ENCODE results near the gene UIMC1. TPM values are rescaled to one million over a fixed set of nuclear protein-coding genes. Genes with fewer than 3 reads are reported as not detected.

UIMC1 gene
- total and polyA plus RNA-seq, 2 of the 4 experiments (the other 2 are of a cell fraction): 19.5 to 27.6 TPM

- Histone ChIP-seq H4K8ac (ENCODE audit: low read depth in 2 of 2, low read length in 2 of 2) (no peak overlapping the region), H3K14ac (replicated peaks; ENCODE audit: low read depth, low read length) (no peak overlapping the region), H3K56ac (ENCODE audit: extremely low read depth, insufficient read depth, low read length) (no peak overlapping the region), H3K36me3 (ENCODE audit: control insufficient read depth, insufficient read depth, low read length) (peaks cover 24% of the 10 kb centered on the region), H3K4me2 (ENCODE audit: low read depth, low read length) (no peak overlapping the region), H3K4me3 (ENCODE audit: insufficient read depth, low read depth, low read length) (no peak overlapping the region), H3K4ac (ENCODE audit: low read depth, low read length) (no peak overlapping the region), H2AK5ac (ENCODE audit: low read depth, low read length) (no peak overlapping the region), H4K91ac (ENCODE audit: insufficient read depth, low read depth, low read length) (no peak overlapping the region), H2BK15ac (ENCODE audit: low read depth, low read length) (no peak overlapping the region), H2AK9ac (replicated peaks; ENCODE audit: low read depth, low read length, poor library complexity) (no peak overlapping the region), H3K9ac (ENCODE audit: low read depth, low read length) (no peak overlapping the region), H4K20me1 (ENCODE audit: insufficient read depth, low read length) (no peaks in the 10 kb centered on the region; the same call in 1 of the 2 replicates), H3K4me1 (ENCODE audit: control insufficient read depth, insufficient read depth, low read length) (peaks cover 2% of the 10 kb centered on the region; the same call in 1 of the 2 replicates), H3K18ac (ENCODE audit: low read depth, low read length) (no peak overlapping the region), H2BK20ac (ENCODE audit: low read depth, low read length) (no peak overlapping the region), H2BK120ac (ENCODE audit: low read depth, low read length) (no peak overlapping the region), H3K79me1 (ENCODE audit: low read depth in 1 of 2, low read length in 2 of 2) (peaks cover 6 to 11% of the 10 kb centered on the region in 2 experiments; a peak in 3 of 4 replicates), H3K9me3 (ENCODE audit: control insufficient read depth, insufficient read depth, low read length) (no peaks in the 10 kb centered on the region), H4K5ac (ENCODE audit: low read depth, low read length) (no peak overlapping the region), H2AFZ (replicated peaks; ENCODE audit: low read length, poor library complexity) (no peak overlapping the region), H2BK5ac (ENCODE audit: low read depth, low read length, poor library complexity, severe bottlenecking) (no peak overlapping the region), H3K27ac (ENCODE audit: insufficient read depth, low read length) (no peak overlapping the region), H3K23ac (ENCODE audit: low read depth, low read length) (no peak overlapping the region), H3K9me1 (ENCODE audit: insufficient read depth, low read length) (no peaks in the 10 kb centered on the region), H3K27me3 (ENCODE audit: control insufficient read depth, insufficient read depth, low read length) (no peaks in the 10 kb centered on the region)
- intact Hi-C loops (cut with micrococcal nuclease): no loop called here
- no TSS peak for BruUV-seq (replicated peaks)
- ChIA-PET CTCF (no interaction called here), POLR2A (ENCODE audit: unreplicated experiment) (no interaction called here)
- DNase-seq (no peak), ATAC-seq (ENCODE audit: low read depth) (no peak)
- in situ Hi-C loops (cut with MboI; ENCODE audit: low sequenced_read_pairs): no loop called here
- WGBS, 2 experiments (ENCODE audit: extremely low coverage in 2 of 2, insufficient read length in 1 of 2): no CpG with 5 or more reads among the region's 1 CpG
- no peak for TF ChIP-seq MXI1 (IDR thresholded peaks at IDR 0.05; ENCODE audit: borderline replicate concordance, low read depth, low read length)
- dilution Hi-C loops (cut with HindIII; ENCODE audit: low sequenced_read_pairs, unreplicated experiment): no loop called here
These were observed 62.8 kb downstream of the UIMC1 start for GRCh38 chr5:176943816-176944215.

Data from IMR-90 (cell line).